Measurements from ENCODE around the gene KLHL14. TPM values are rescaled to one million over a fixed set of nuclear protein-coding genes. Genes with fewer than 3 reads are reported as not detected.
"Not testable (repeated sequence)": the region's sequence is repeated elsewhere in the genome, so short reads cannot be mapped to it uniquely, and the experiment has no call there.

KLHL14 gene
- total RNA-seq, 2 donors from 2014 or later = not detected

- Histone ChIP-seq H3K27ac (no peak overlapping the region), H3K27me3 (no peaks in the 10 kb centered on the region), H3K4me1 (no peaks in the 10 kb centered on the region), H3K9me3 (no peaks in the 10 kb centered on the region), H3K4me3 (no peak overlapping the region), H3K36me3 (replicated peaks in 1 of 2; ENCODE audit: insufficient read depth in 1 of 2, low read depth in 2 of 2) (no peaks in the 10 kb centered on the region)
- WGBS, 2 donors = 41 to 61% methylated on average over 2 of the region's 2 CpGs
- DNase-seq (no peak), ATAC-seq (no peak)
- no peak for TF ChIP-seq CTCF (IDR thresholded peaks at IDR 0.05)
- TF ChIP-seq POLR2A (IDR thresholded peaks at IDR 0.05) = no peak
- intact Hi-C loops (cut with DNase I) = no loop called here
Measured at GRCh38 chr18:32661486-32662299, 111.1 kb downstream of the KLHL14 start.

- H3K4me1 ChIP-seq; H3K27me3 ChIP-seq; H3K27ac ChIP-seq; H3K36me3 ChIP-seq (replicated peaks in 1 of 2; ENCODE audit: insufficient read depth in 1 of 2, low read depth in 2 of 2); DNase-seq; H3K4me3 ChIP-seq; intact Hi-C loops (cut with DNase I); ATAC-seq; H3K9me3 ChIP-seq: not testable (repeated sequence)
- WGBS, 2 donors = 70 to 72% methylated on average over 3 of the region's 3 CpGs
Measured at GRCh38 chr18:32654507-32654906, 118.3 kb downstream of the KLHL14 start.

- H3K4me3 ChIP-seq; intact Hi-C loops (cut with DNase I); ATAC-seq; H3K36me3 ChIP-seq (replicated peaks in 1 of 2; ENCODE audit: insufficient read depth in 1 of 2, low read depth in 2 of 2); H3K27me3 ChIP-seq; DNase-seq; H3K4me1 ChIP-seq; H3K27ac ChIP-seq; H3K9me3 ChIP-seq: not testable (repeated sequence)
- WGBS, 2 donors = 86 to 87% methylated on average over 1 of the region's 1 CpG
Measured at GRCh38 chr18:32637659-32638058, 135.2 kb downstream of the KLHL14 start.

GRCh38 chr18:32637226-32637625 is 135.6 kb downstream of the KLHL14 start:
- TF ChIP-seq POLR2A (IDR thresholded peaks at IDR 0.05) (no peak), CTCF (IDR thresholded peaks at IDR 0.05) (no peak)
- Histone ChIP-seq H3K4me1 (no peaks in the 10 kb centered on the region), H3K4me3 (no peak overlapping the region), H3K27ac (no peak overlapping the region), H3K9me3 (no peaks in the 10 kb centered on the region), H3K36me3 (replicated peaks in 1 of 2; ENCODE audit: insufficient read depth in 1 of 2, low read depth in 2 of 2) (no peaks in the 10 kb centered on the region), H3K27me3 (no peaks in the 10 kb centered on the region)
- 80 to 83% methylated on average over 2 of the region's 2 CpGs for WGBS, 2 donors
- intact Hi-C loops (cut with DNase I) = no loop called here
- DNase-seq (no peak), ATAC-seq (no peak)

GRCh38 chr18:32634876-32635431 is 137.9 kb downstream of the KLHL14 start:
- intact Hi-C loops (cut with DNase I) = no loop called here
- Histone ChIP-seq H3K9me3 (no peaks in the 10 kb centered on the region), H3K27me3 (no peaks in the 10 kb centered on the region), H3K36me3 (replicated peaks in 1 of 2; ENCODE audit: insufficient read depth in 1 of 2, low read depth in 2 of 2) (no peaks in the 10 kb centered on the region), H3K4me1 (no peaks in the 10 kb centered on the region), H3K27ac (no peak overlapping the region), H3K4me3 (no peak overlapping the region)
- DNase-seq (no peak), ATAC-seq (no peak)
- 59 to 69% methylated on average over 5 of the region's 5 CpGs for WGBS, 2 donors
- TF ChIP-seq POLR2A (IDR thresholded peaks at IDR 0.05) (no peak), CTCF (IDR thresholded peaks at IDR 0.05) (no peak)

Measured in body of pancreas (tissue), 4 donors.